ENCODE measurements around the gene AOAH.
A peak's percentile ranks its signal among the peaks of the same experiment; 100 is the strongest.
"Not testable (repeated sequence)": the region's sequence is repeated elsewhere in the genome, so short reads cannot be mapped to it uniquely, and the experiment has no call there.

AOAH gene

DNA sequence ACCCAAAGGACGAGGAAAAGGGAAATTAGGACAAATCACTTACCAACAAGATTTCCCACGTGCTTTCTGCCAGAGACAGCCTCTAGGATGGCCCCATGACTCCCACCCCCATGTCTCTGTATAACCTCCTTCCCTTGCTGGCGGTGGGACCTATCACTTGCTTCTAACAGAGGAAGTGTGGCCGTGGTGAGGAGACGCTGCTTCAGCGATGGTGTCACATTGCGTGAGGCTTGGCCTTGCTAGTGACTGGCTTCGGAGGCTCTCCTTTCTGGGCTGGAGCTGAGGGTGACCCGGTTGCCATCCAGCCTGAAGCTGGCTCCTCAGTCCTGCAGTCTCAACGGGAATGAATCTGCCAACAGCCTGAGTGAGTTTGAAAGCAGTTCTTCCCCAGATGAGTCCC, 210.9 kb downstream of the AOAH start:
- TF ChIP-seq, protein P1, sequence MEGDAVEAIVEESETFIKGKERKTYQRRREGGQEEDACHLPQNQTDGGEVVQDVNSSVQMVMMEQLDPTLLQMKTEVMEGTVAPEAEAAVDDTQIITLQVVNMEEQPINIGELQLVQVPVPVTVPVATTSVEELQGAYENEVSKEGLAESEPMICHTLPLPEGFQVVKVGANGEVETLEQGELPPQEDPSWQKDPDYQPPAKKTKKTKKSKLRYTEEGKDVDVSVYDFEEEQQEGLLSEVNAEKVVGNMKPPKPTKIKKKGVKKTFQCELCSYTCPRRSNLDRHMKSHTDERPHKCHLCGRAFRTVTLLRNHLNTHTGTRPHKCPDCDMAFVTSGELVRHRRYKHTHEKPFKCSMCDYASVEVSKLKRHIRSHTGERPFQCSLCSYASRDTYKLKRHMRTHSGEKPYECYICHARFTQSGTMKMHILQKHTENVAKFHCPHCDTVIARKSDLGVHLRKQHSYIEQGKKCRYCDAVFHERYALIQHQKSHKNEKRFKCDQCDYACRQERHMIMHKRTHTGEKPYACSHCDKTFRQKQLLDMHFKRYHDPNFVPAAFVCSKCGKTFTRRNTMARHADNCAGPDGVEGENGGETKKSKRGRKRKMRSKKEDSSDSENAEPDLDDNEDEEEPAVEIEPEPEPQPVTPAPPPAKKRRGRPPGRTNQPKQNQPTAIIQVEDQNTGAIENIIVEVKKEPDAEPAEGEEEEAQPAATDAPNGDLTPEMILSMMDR (IDR thresholded peaks at IDR 0.05; ENCODE audit: low read length, missing control alignments): no peak
- no peak for DNase-seq (ENCODE audit: low read depth)
- H3K4me3 ChIP-seq (replicated peaks; ENCODE audit: low read depth, low read length): no peak overlapping the region

DNA sequence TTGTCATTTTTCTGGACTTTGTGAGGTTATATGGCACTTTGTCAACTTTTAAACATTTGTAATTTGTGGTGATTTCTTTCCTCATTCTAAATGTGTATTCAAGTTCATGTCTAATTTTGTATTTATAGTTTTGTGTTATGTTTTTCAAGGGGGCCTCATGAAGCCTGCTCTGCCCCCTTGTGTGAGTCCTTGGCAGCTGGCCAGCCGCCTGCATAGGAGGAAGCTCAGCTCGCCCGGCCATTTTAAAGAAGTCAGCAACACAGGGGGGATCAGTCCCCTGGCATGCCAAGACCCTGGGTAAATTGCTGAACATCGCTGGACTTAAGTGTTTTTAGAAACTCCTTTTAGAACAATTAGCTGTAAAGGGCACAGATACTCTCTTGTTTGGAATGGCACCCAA, 211.7 kb downstream of the AOAH start:
- H3K4me3 ChIP-seq (replicated peaks; ENCODE audit: low read depth, low read length): no peak overlapping the region
- TF ChIP-seq, protein P1 (IDR thresholded peaks at IDR 0.05; ENCODE audit: low read length, missing control alignments): no peak
- no peak for DNase-seq (ENCODE audit: low read depth)

DNA sequence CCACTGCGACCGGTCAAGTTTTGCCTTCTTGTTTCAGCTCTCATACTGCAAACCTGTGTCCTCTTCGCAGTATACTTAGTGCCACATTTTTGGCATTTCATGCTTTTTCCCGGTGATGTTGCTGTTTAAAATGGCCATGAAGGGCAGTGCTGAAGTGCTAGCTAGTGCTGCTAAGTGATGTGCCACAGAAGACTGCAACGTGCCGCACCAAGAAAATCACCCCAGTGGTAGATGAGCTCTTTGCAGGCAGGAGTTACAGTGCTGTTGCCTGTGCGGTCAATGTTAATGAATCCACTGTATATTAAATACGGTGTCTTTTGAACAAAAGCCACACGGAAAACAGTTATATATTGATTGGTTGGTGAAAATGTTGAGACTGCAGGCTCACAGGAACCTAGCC, 214.3 kb downstream of the AOAH start:
- TF ChIP-seq, protein P1 (IDR thresholded peaks at IDR 0.05; ENCODE audit: low read length, missing control alignments): no peak
- no peak overlapping the region for H3K4me3 ChIP-seq (replicated peaks; ENCODE audit: low read depth, low read length)
- DNase-seq (ENCODE audit: low read depth): no peak

DNA sequence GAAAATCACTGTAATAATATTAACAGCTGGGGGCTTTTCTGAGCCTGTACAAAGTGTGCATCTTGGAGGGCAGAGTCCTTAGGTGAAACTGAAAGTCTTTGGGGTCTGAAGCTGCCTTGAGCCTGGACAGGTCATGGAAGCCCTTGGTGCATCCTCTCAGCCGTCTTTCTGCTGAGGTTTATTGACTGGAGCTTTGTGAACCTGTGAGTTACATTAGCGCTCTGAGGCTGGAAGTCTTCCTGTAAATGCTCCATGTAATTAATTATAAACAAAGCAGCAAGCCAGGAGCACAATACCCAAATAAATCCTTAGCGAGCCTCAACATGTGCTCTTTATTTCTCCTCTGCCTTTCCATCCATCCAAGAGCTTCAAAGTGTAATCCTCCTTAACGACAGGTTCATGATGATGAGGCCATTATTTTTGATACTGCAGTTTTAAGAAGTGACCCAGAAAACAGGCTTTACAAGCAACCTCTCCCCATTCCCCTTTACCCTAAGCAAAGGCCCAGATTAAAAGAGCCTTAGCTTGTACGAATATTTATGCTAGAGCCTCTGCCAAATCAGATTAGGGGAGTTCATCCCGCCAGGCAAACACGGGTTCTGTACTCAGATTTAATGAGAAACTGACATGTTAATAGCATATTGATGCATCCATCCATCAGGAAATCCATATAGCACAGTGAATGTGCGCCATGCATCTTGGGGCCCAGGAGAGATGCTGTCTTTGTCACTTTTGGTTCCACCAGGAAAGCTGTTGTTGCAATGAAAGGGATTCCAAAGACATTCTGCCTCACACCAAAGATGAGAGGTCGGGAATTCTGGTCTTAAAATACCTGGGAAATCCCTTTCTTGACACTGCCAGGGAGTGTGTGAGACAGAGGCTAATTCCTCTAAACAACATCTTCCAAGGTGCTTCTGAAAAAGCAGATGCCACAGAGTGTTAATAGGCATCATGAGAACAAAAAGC, 216.5 kb downstream of the AOAH start:
- no peak overlapping the region for H3K4me3 ChIP-seq (replicated peaks; ENCODE audit: low read depth, low read length)
- TF ChIP-seq, protein P1 (IDR thresholded peaks at IDR 0.05; ENCODE audit: low read length, missing control alignments): no peak
- DNase-seq (ENCODE audit: low read depth): no peak

DNA sequence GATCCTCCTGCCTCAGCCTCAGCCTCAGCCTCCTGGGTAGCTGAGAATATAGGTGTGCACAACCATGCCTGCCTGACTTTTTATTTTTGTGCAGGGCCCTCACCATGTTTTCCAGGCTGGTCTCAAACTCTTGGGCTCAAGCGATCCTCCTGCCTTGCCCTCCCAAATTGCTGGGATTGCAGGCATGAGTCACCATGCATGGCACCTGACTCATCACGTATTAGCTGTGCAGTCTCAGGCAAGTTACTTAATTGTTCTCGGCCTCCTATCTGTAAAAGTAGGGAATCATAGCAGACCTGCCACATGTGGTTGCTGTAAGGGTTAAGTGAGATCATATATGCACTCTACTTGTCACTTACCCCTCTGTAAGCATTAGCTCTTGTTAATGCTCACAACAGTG, 217.5 kb downstream of the AOAH start:
- TF ChIP-seq, protein P1 (IDR thresholded peaks at IDR 0.05; ENCODE audit: low read length, missing control alignments): no peak
- H3K4me3 ChIP-seq (replicated peaks; ENCODE audit: low read depth, low read length): no peak overlapping the region
- DNase-seq (ENCODE audit: low read depth): peak; percentile 21

DNA sequence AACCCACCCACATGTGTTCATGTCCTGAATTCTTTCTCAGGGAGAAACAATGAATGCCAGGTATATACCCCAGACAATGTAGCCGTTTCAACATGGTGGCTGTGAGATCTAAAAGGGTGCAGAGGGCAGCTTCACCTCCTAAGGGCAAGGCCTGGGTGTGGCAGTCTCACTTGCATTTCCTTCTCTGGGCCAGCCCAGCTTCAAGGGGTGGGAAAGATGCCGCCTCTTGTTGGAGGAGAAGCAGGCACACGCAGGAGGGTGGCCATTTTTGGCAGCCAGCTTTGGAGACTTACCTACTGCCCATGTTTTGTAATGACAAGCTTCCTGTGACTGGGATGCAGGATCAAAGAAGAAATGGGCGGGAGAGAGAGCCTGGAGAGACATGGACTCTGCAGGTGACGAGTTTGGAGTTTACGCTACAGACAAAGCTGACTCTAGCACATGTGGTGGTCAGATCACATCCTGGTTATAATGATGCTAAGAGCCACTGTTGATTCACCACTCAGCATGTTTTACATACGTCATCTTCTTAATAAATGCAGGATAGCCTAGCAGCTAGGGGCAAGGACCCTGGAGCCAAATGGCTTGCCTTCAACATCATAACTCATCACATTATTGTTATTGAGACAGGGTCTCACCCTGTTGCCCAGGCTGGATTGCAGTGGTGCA, 218.0 kb downstream of the AOAH start:
- TF ChIP-seq, protein P1 (IDR thresholded peaks at IDR 0.05; ENCODE audit: low read length, missing control alignments): no peak
- DNase-seq (ENCODE audit: low read depth): no peak
- no peak overlapping the region for H3K4me3 ChIP-seq (replicated peaks; ENCODE audit: low read depth, low read length)

DNA sequence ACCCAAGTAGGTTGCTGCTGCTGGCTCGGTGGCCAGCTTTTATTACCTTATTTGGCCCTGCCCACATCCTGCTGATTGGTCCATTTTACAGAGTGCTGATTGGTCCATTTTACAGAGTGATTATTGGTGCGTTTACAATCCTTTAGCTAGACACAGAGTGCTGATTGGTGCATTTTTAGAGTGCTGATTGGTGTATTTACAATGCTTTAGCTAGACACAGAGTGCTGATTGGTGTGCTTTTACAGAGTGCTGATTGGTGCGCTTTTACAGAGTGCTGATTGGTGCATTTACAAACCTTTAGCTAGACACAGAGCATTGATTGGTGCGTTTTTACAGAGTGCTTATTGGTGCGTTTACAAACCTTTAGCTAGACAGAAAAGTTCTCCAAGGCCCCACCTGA, 219.7 kb downstream of the AOAH start:
- not testable (repeated sequence) for H3K4me3 ChIP-seq (replicated peaks; ENCODE audit: low read depth, low read length); DNase-seq (ENCODE audit: low read depth)

DNA sequence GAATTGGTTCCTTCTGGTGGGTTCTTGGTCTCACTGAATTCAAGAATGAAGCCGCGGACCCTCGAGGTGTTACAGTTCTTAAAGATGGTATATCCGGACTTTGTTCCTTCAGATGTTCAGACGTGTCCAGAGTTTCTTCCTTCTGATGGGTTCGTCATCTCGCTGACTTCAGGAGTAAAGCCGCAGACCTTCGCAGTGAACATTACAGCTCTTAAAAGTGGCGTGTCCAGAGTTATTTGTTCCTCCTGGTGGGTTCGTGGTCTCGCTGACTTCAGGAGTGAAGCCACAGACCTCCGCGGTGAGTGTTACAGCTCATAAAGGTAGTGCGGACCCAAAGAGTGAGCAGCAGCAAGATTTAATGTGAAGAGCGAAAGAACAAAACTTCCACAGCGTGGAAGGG, 220.1 kb downstream of the AOAH start:
- not testable (repeated sequence) for DNase-seq (ENCODE audit: low read depth); H3K4me3 ChIP-seq (replicated peaks; ENCODE audit: low read depth, low read length)
